GM12892 (cell line): ENCODE data around the gene IL1RAPL1.

ENCODE experiments used
- POLR2A ChIP-seq: IDR thresholded peaks from 2 replicates; pipeline ENCODE4 v1.6.1; 2011; ENCODE audit warnings: low read depth, low read length, control low read depth
- POLR2AphosphoS5 ChIP-seq: IDR thresholded peaks from 2 replicates; pipeline ENCODE4 v1.6.1; 2011; ENCODE audit warnings: low read depth, low read length, control low read depth

- TF ChIP-seq POLR2A (no peak), POLR2AphosphoS5 (no peak)
These were observed 1316.1 kb downstream of the IL1RAPL1 start for GRCh38 chrX:29903360-29903759.
